Stimulated activated CD8-positive, alpha-beta memory T cell treated with anti-CD3 and anti-CD28 coated beads, Interleukin-4, amount 100 ng/mL, for 24 hours (primary cell): ENCODE results near the gene ANXA8.

Source experiments
- DNase-seq: peaks from one replicate; pipeline ENCODE4 v3.0.0-alpha.2; 2020; ENCODE audit warnings: low read depth

ANXA8 gene

GRCh38 chr10:47447209-47447608, 36.7 kb downstream of the ANXA8 start:
- no peak for DNase-seq

DNA sequence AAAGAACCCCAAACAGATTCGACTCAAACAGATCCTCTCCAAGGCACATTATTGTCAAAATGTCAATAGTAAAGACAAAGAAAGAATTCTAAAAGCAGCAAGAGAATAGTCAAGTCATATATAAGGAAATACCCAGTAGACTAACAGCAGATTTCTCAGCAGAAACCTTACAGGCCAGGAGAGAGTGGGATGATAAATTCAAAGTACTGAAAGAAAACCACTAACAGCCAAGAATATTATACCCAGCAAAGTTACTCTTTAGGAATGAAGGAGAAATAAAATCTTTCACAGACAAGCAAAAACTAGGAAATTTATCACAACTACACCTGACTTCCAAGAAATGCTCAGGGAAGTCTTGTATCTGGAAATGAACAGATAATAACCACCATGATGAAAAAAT, 38.2 kb downstream of the ANXA8 start:
- DNase-seq, result no peak

- no peak for DNase-seq
Observed at GRCh38 chr10:47444047-47444446, 39.9 kb downstream of the ANXA8 start.

- no peak for DNase-seq
Observed at GRCh38 chr10:47443145-47443544, 40.8 kb downstream of the ANXA8 start.

DNA sequence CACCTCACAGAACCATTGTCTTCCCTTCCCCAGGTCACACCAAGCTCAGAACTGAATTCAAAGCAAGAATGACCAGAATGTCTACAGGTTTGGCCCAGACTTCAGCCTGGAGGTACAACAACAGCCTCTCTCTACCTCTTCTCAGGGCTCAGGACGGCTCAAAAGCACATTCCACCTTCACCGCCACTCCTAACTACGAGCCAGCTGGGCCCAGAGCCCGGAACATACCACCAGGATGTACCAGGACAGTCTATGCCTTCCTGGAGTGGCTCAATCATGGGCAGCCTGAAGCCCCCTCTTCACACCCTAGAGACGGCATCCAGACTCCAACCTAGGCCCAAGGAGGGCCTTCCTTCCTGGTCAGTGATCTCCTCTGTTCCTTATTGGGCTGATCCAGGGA, 41.6 kb downstream of the ANXA8 start:
- DNase-seq, result no peak

GRCh38 chr10:47441938-47442337, 42.0 kb downstream of the ANXA8 start:
- DNase-seq, result no peak

- DNase-seq, result no peak
Observed at GRCh38 chr10:47440207-47440606, 43.7 kb downstream of the ANXA8 start.

GRCh38 chr10:47438857-47439474, 44.9 kb downstream of the ANXA8 start:
- no peak for DNase-seq

DNA sequence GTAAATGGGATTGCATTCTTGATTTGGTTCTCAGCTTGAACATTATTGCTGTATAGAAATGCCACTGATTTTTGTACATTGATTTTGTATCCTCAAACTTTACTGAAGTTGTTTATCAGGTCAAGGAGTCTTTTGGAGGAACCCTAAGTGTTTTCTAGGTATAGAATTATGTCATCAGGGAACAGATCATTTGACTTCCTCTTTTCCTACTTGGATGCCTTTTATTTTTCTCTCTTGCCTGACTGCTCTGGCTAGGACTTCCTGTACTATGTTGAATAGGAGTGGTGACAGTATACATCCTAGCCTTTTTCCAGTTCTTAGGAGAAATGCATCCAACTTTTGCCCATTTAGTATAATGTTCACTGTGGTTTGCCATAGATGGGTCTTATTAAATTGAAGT, 48.8 kb downstream of the ANXA8 start:
- no peak for DNase-seq

- DNase-seq, result no peak
Observed at GRCh38 chr10:47425813-47426419, 58.0 kb downstream of the ANXA8 start.

DNA sequence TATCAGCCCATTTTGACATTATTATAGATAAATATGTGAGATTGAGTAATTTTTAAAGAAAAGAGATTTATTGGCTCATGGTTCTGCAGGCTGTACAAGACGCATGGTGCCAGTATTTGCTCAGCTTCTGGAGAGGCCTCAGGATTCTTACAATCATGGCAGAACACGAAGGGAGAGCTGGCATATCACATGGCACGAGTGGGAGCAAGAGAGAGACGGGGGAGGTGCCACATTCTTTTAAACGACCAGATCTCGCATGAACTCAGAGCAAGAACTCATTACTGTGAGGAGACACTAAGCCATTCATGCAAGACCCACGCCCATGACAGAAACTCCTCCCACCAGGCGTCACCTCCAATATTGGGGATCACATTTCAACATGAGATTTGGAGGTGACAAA, 59.7 kb downstream of the ANXA8 start:
- DNase-seq, result no peak

DNA sequence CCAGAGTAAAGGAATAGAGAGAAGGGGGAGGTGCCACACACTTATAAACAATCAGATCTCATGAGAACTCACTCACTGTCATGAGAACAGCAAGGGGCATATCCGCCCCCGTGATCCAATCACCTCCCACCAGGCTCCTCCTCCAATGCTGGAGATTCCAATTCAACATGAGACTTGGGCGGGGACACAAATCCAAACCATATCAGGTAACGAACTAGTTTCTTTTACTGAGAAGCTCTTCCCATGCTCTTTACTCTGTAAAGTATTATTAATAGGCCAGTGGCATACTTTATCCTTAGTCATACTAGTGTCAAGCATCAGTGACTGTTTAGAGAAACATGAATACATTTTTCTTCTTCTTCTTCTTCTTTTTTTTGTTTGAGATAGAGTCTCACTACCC, 60.4 kb downstream of the ANXA8 start:
- DNase-seq, result no peak

GRCh38 chr10:47421057-47421952, 62.6 kb downstream of the ANXA8 start:
- DNase-seq, result no peak

DNA sequence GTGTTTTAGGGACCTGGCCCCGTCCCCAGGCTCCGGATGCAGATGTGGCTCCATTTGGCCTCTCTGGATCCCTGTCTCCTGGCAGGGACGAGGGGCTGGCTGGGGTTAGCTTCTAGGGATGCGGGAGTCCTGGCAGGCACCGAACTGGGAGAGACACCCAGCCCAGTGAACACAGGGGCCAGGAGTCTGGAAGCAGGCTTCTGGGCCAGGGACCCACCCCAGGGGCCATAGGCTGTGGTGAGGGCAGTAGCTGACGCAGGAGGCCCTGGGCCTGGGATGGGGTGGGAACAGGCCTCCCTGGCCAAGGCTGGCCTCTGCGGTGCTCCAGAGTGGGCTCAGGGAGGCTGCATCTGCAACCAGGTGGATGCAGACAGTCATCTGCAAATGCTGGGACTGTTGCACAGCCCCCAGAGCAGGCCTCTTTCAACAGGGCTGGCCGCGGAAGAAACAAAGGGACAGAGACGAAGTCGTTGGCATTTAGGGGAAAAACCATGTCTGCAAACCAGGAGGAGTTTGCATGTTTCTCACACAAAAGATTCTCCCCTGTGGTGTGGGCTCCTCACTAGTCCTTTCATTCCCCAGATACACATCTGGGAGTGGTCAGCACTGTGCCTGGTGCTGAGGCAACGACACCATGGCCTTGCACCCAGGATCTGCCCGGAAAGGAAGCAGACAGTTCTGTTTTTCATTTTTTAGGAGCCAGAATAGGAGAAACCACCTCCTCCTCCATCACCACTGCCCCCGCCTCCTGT, 63.4 kb downstream of the ANXA8 start:
- no peak for DNase-seq

DNA sequence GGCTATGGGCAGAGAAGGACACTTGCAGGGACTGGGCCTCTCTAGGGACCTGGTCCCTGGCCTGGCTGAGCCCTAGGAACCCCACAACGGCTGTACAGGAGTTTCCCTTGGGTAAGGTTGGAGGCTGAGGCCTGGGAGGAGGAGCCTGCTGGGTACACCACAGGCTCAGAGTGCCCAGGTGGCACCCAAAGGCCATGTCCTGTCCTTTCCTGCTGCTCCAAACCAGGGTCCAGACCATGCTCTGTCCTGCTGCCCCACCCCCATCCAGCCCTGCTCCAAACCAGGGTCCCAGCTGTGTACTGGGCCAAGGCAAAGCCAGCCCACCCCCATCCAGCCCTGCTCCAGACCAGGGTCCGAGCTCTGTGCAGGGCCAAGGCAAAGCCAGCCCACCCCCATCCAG, 64.5 kb downstream of the ANXA8 start:
- no peak for DNase-seq

DNA sequence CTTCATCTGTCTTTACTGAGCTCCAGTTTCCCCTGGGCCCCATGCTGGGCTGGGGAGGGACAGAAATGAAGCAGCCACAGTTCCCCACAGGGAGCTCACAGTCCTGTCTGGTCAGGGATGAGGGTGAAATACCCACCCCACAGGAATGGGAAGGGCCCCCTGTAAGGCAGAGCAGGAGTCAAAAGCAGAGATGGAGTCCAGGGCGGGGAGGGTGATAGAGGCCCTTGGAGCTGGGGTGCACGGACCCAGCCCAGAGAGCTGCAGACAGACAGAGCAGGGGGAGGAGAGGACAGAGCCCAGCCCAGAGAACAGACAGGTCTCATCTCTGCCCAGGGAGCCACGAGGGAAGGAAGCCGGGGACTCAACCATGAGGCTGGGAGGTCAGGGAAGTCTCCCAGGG, 64.9 kb downstream of the ANXA8 start:
- DNase-seq, result no peak

GRCh38 chr10:47418321-47418720, 65.6 kb downstream of the ANXA8 start:
- no peak for DNase-seq
